Spleen (tissue), 11 donors: ENCODE results near the gene HMGCS1. TPM values are rescaled to one million over a fixed set of nuclear protein-coding genes. Genes with fewer than 3 reads are reported as not detected.

Source experiments
- DNase-seq: peaks from one replicate; pipeline ENCODE4 v3.0.0-alpha.2; 2020
- H3K27ac ChIP-seq, 8 donors: fragments of 200-600 bp; sonication (generic) in 7 of 8; 1 replicate in 4 of 8; 2 replicates in 4 of 8; pipeline versions ENCODE4 v1.5.0 to v1.8.0; 2016 to 2021; ENCODE audit warnings: inconsistent platforms in 4 of 8, mild to moderate bottlenecking in 4 of 8, moderate library complexity in 1 of 8
- H3K27me3 ChIP-seq, 7 donors: fragments of 200-600 bp; sonication (generic) in 6 of 7; replicated peaks in 1 of 7; 1 replicate in 4 of 7; 2 replicates in 3 of 7; pipeline versions ENCODE4 v1.5.0 to v1.8.0; 2016 to 2021; ENCODE audit warnings: inconsistent platforms in 3 of 7, mild to moderate bottlenecking in 1 of 7
- H3K36me3 ChIP-seq, 6 donors: fragments of 200-600 bp; sonication (generic) in 5 of 6; 1 replicate in 4 of 6; 2 replicates in 2 of 6; pipeline versions ENCODE4 v1.5.0 to v1.8.0; 2016 to 2021; ENCODE audit warnings: inconsistent platforms in 2 of 6
- H3K4me1 ChIP-seq, 6 donors: fragments of 200-600 bp; sonication (generic) in 5 of 6; 1 replicate in 3 of 6; 2 replicates in 3 of 6; pipeline versions ENCODE4 v1.5.0 to v1.8.0; 2016 to 2021; ENCODE audit warnings: inconsistent platforms in 3 of 6
- H3K4me3 ChIP-seq, 8 donors: fragments of 200-600 bp; sonication (generic) in 7 of 8; 1 replicate in 4 of 8; 2 replicates in 4 of 8; pipeline versions ENCODE4 v1.5.0 to v1.8.0; 2016 to 2021; ENCODE audit warnings: inconsistent platforms in 4 of 8, mild to moderate bottlenecking in 4 of 8, moderate library complexity in 2 of 8
- H3K9me3 ChIP-seq, 8 donors: fragments of 200-600 bp; sonication (generic) in 7 of 8; 1 replicate in 4 of 8; 2 replicates in 4 of 8; pipeline versions ENCODE4 v1.5.0 to v1.8.0; 2016 to 2021; ENCODE audit warnings: inconsistent platforms in 4 of 8
- CTCF ChIP-seq, 11 experiments: fragments of 200-600 bp in 7 of 11; fragments of 450-650 bp in 4 of 11; sonication (generic) in 4 of 11; IDR thresholded peaks in 8 of 11; conservative IDR thresholded peaks in 3 of 11; 1 replicate in 7 of 11; 2 replicates in 4 of 11; pipeline versions ENCODE4 v1.4.0 to v1.8.0; 2016 to 2021; ENCODE audit warnings: antibody characterized with exemption in 11 of 11, inconsistent platforms in 4 of 11, mild to moderate bottlenecking in 1 of 11
- POLR2A ChIP-seq, 3 donors: fragments of 450-650 bp; IDR thresholded peaks; one replicate each; pipeline ENCODE4 v1.5.1; 2017; ENCODE audit warnings: antibody characterized with exemption in 3 of 3, mild to moderate bottlenecking in 1 of 3
- POLR2AphosphoS5 ChIP-seq, 3 donors: sonication (generic); formaldehyde crosslinking; IDR thresholded peaks; one replicate each; pipeline ENCODE4 v1.5.1; 2017; ENCODE audit warnings: antibody characterized with exemption in 3 of 3
- WGBS, 5 donors: extraction: QIAGEN DNeasy Blood & Tissue Kit in 3 of 5; methylation state at CpG; one replicate each; pipeline versions ENCODE4 v1.1.5 to v1.1.7; 2013 to 2018; 5-methylcytosine and 5-hydroxymethylcytosine counted together
- intact Hi-C: fragments of 100-400 bp; cut with DNase I; formaldehyde crosslinking; loops from one replicate; pipeline ENCODE4 v1.15.0; 2023; ENCODE audit warnings: low total_unique reads
- polyA plus RNA-seq, 3 donors: library from polyadenylated mRNA; stranded (reverse); fragments of 200-250 nt; gene quantifications; one replicate each; pipeline ENCODE4 v1.2.1, GENCODE V29; 2013
- total RNA-seq, 7 donors: library from RNA; depleted of rRNA in 3 of 7; stranded (reverse); fragments of >200 nt in 3 of 7; fragmentation: NEBNext Ultra II Directional in 4 of 7; extraction: Animal tissue kit (Norgen Biotek cat#: 25700) in 4 of 7; gene quantifications; one replicate each; pipeline versions ENCODE4 v1.1.0 to v1.2.1, GENCODE V29; 2016 to 2021
- donor health status: healthy with polysubstance abuse.
- donor health status: DM: no; HTN: no; CAD: no; lungs with moderate emphysema.
- donor health status: DM: no; HTN: no; CAD: no.
- donor health status: Bipolar disorder and iron deficiency.
- donor health status: healthy.
- donor health status: DM: no; HTN: no; CAD: no.
- donor health status: DM: yes; HTN: yes; CAD: no.

The HMGCS1 gene
- total and polyA plus RNA-seq, 10 donors, result 12.0 to 74.9 (median 22.4) TPM

GRCh38 chr5:43245724-43246385, 67.4 kb downstream of the HMGCS1 start:
- no peaks in the 10 kb centered on the region for H3K36me3 ChIP-seq
- TF ChIP-seq CTCF (IDR thresholded peaks at IDR 0.05 in 8 of 11, conservative IDR thresholded peaks at IDR 0.05 in 3 of 11) (no peak), POLR2AphosphoS5 (IDR thresholded peaks at IDR 0.05) (no peak), POLR2A (IDR thresholded peaks at IDR 0.05) (no peak)
- 83 to 95% (median 84%) methylated on average over 19 of the region's 19 CpGs for WGBS, 5 donors
- no peak overlapping the region for H3K27ac ChIP-seq
- DNase-seq, result no peak
- H3K9me3 ChIP-seq, result no peaks in the 10 kb centered on the region
- no peaks in the 10 kb centered on the region for H3K4me1 ChIP-seq
- H3K27me3 ChIP-seq, result peaks cover 0 to 14% (median 0%) of the 10 kb centered on the region in 7 donors
- intact Hi-C loops, result no loop called here
- no peak overlapping the region for H3K4me3 ChIP-seq

GRCh38 chr5:43244823-43245565, 68.2 kb downstream of the HMGCS1 start:
- no peak overlapping the region for H3K4me3 ChIP-seq
- no peak for DNase-seq
- H3K27ac ChIP-seq, result no peak overlapping the region
- H3K36me3 ChIP-seq, result no peaks in the 10 kb centered on the region
- no peaks in the 10 kb centered on the region for H3K4me1 ChIP-seq
- intact Hi-C loops, result no loop called here
- no peaks in the 10 kb centered on the region for H3K9me3 ChIP-seq
- WGBS, 5 donors, result 70 to 76% (median 73%) methylated on average over 8 to 11 of the region's 11 CpGs
- TF ChIP-seq POLR2A (IDR thresholded peaks at IDR 0.05) (no peak), POLR2AphosphoS5 (IDR thresholded peaks at IDR 0.05) (no peak), CTCF (IDR thresholded peaks at IDR 0.05 in 8 of 11, conservative IDR thresholded peaks at IDR 0.05 in 3 of 11) (no peak)
- peaks cover 0 to 14% (median 0%) of the 10 kb centered on the region in 7 donors for H3K27me3 ChIP-seq

- H3K27me3 ChIP-seq, result peaks cover 0 to 14% (median 0%) of the 10 kb centered on the region in 7 donors
- H3K36me3 ChIP-seq, result no peaks in the 10 kb centered on the region
- DNase-seq, result no peak
- TF ChIP-seq POLR2A (IDR thresholded peaks at IDR 0.05) (no peak), POLR2AphosphoS5 (IDR thresholded peaks at IDR 0.05) (no peak), CTCF (IDR thresholded peaks at IDR 0.05 in 8 of 11, conservative IDR thresholded peaks at IDR 0.05 in 3 of 11) (no peak)
- H3K4me1 ChIP-seq, result no peaks in the 10 kb centered on the region
- H3K27ac ChIP-seq, result no peak overlapping the region
- no peak overlapping the region for H3K4me3 ChIP-seq
- H3K9me3 ChIP-seq, result no peaks in the 10 kb centered on the region
- intact Hi-C loops, result no loop called here
Measured at GRCh38 chr5:43243270-43243669, 69.9 kb downstream of the HMGCS1 start.

GRCh38 chr5:43242196-43242595, 71.0 kb downstream of the HMGCS1 start:
- DNase-seq, result no peak
- WGBS, 5 donors, result 56 to 67% (median 60%) methylated on average over 1 of the region's 1 CpG
- intact Hi-C loops, result no loop called here
- H3K4me3 ChIP-seq, result no peak overlapping the region
- no peaks in the 10 kb centered on the region for H3K9me3 ChIP-seq
- TF ChIP-seq CTCF (IDR thresholded peaks at IDR 0.05 in 8 of 11, conservative IDR thresholded peaks at IDR 0.05 in 3 of 11) (no peak), POLR2A (IDR thresholded peaks at IDR 0.05) (no peak), POLR2AphosphoS5 (IDR thresholded peaks at IDR 0.05) (no peak)
- H3K27me3 ChIP-seq, result peaks cover 0 to 14% (median 0%) of the 10 kb centered on the region in 7 donors
- H3K4me1 ChIP-seq, result no peaks in the 10 kb centered on the region
- H3K27ac ChIP-seq, result no peak overlapping the region
- H3K36me3 ChIP-seq, result no peaks in the 10 kb centered on the region
